GM18498 (cell line): ENCODE results near the gene GABRB3.

Experiments
- ATAC-seq: cut with Tn5 transposase; IDR thresholded peaks from one replicate; pipeline ENCODE4 v1.9.1; 2021; ENCODE audit warnings: mild to moderate bottlenecking, moderate library complexity; ENCODE audit not compliant: unreplicated experiment

Gene GABRB3

GRCh38 chr15:26679927-26680326 is 92.9 kb downstream of the GABRB3 start:
- no peak for ATAC-seq

- ATAC-seq, result no peak
These were observed 96.8 kb downstream of the GABRB3 start for GRCh38 chr15:26676115-26676514.

- ATAC-seq, result no peak
These were observed 98.4 kb downstream of the GABRB3 start for GRCh38 chr15:26674467-26674866.

- no peak for ATAC-seq
These were observed 99.4 kb downstream of the GABRB3 start for GRCh38 chr15:26673445-26673844.

GRCh38 chr15:26670116-26670515 is 102.8 kb downstream of the GABRB3 start:
- no peak for ATAC-seq

- ATAC-seq, result no peak
These were observed 105.5 kb downstream of the GABRB3 start for GRCh38 chr15:26667222-26667988.

GRCh38 chr15:26665957-26666791 is 106.7 kb downstream of the GABRB3 start:
- ATAC-seq, result no peak

GRCh38 chr15:26662283-26662682 is 110.6 kb downstream of the GABRB3 start:
- ATAC-seq, result no peak

- ATAC-seq, result no peak
These were observed 111.1 kb downstream of the GABRB3 start for GRCh38 chr15:26661748-26662147.

GRCh38 chr15:26661107-26661506 is 111.8 kb downstream of the GABRB3 start:
- ATAC-seq, result no peak

GRCh38 chr15:26660241-26660640 is 112.6 kb downstream of the GABRB3 start:
- no peak for ATAC-seq

- ATAC-seq, result no peak
These were observed 114.6 kb downstream of the GABRB3 start for GRCh38 chr15:26658290-26658689.

GRCh38 chr15:26656080-26656479 is 116.8 kb downstream of the GABRB3 start:
- ATAC-seq, result no peak

GRCh38 chr15:26651909-26652308 is 121.0 kb downstream of the GABRB3 start:
- no peak for ATAC-seq

GRCh38 chr15:26648676-26649075 is 124.2 kb downstream of the GABRB3 start:
- ATAC-seq, result no peak

- no peak for ATAC-seq
These were observed 127.9 kb downstream of the GABRB3 start for GRCh38 chr15:26644948-26645347.

- ATAC-seq, result no peak
These were observed 131.7 kb downstream of the GABRB3 start for GRCh38 chr15:26641144-26641543.

- ATAC-seq, result no peak
These were observed 132.3 kb downstream of the GABRB3 start for GRCh38 chr15:26640601-26641000.

- no peak for ATAC-seq
These were observed 132.9 kb downstream of the GABRB3 start for GRCh38 chr15:26639966-26640365.

GRCh38 chr15:26635614-26636013 is 137.3 kb downstream of the GABRB3 start:
- no peak for ATAC-seq

- no peak for ATAC-seq
These were observed 137.8 kb downstream of the GABRB3 start for GRCh38 chr15:26635105-26635504.

GRCh38 chr15:26634319-26634718 is 138.5 kb downstream of the GABRB3 start:
- no peak for ATAC-seq
